ENCODE measurements around the gene SPPL3. TPM values are rescaled to one million over a fixed set of nuclear protein-coding genes. Genes with fewer than 3 reads are reported as not detected.

Gene SPPL3
- total and polyA plus RNA-seq, 2 donors from 2014 or later, result 23.8 to 51.9 TPM

GRCh38 chr12:120874547-120875245 lies 29.5 kb downstream of the SPPL3 start:
- FAIRE-seq (no peak), DNase-seq (no peak)
- H3K36me3 ChIP-seq (ENCODE audit: control insufficient read depth in 2 of 3, insufficient read depth in 3 of 3, low read length in 3 of 3), result no peaks in the 10 kb centered on the region
- H3K4me3 ChIP-seq (ENCODE audit: low read length in 3 of 3), result no peak overlapping the region
- intact Hi-C loops (cut with DNase I), result no loop called here
- H3K27ac ChIP-seq (ENCODE audit: low read depth in 2 of 2, low read length in 2 of 2), result no peak overlapping the region
- H3K27me3 ChIP-seq (ENCODE audit: control insufficient read depth, insufficient read depth, low read length), result no peaks in the 10 kb centered on the region
- peaks cover 0 to 24% (median 4%) of the 10 kb centered on the region in 3 donors for H3K4me1 ChIP-seq (ENCODE audit: control insufficient read depth in 2 of 3, insufficient read depth in 2 of 3, low read depth in 1 of 3, low read length in 3 of 3)
- H3K9me3 ChIP-seq (ENCODE audit: control insufficient read depth in 2 of 3, insufficient read depth in 1 of 3, low read length in 3 of 3), result no peaks in the 10 kb centered on the region
- H3K9ac ChIP-seq (ENCODE audit: low read length in 3 of 3), result no peak overlapping the region
- TF ChIP-seq CTCF (IDR thresholded peaks at IDR 0.05; ENCODE audit: borderline replicate concordance, extremely low read depth, insufficient read depth), result no peak

DNA sequence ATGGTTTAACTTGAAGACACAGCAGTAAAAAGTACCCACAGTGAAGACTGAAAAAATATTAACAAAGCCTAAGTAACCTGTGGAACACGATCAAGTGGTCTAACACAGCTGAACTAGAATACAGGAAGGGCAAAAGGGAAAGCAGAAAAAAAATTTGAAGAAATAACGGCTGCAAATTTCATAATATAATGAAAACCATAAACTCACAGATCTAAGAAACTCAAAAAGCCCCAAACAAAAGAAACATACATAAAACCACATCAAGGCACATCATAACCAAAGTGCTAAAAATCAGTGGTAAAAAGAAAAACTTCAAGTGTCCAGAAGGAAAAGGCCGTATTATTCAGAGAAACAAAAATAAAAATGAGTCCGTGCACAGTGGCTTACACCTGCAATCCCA lies 30.9 kb downstream of the SPPL3 start:
- DNase-seq (no peak), FAIRE-seq (no peak)
- H3K9ac ChIP-seq (ENCODE audit: low read length in 3 of 3), result no peak overlapping the region
- H3K4me1 ChIP-seq (ENCODE audit: control insufficient read depth in 2 of 3, insufficient read depth in 2 of 3, low read depth in 1 of 3, low read length in 3 of 3), result peaks cover 0 to 16% (median 4%) of the 10 kb centered on the region in 3 donors
- H3K27me3 ChIP-seq (ENCODE audit: control insufficient read depth, insufficient read depth, low read length), result no peaks in the 10 kb centered on the region
- no peak for TF ChIP-seq CTCF (IDR thresholded peaks at IDR 0.05; ENCODE audit: borderline replicate concordance, extremely low read depth, insufficient read depth)
- intact Hi-C loops (cut with DNase I), result no loop called here
- H3K9me3 ChIP-seq (ENCODE audit: control insufficient read depth in 2 of 3, insufficient read depth in 1 of 3, low read length in 3 of 3), result no peaks in the 10 kb centered on the region
- H3K4me3 ChIP-seq (ENCODE audit: low read length in 3 of 3), result no peak overlapping the region
- no peaks in the 10 kb centered on the region for H3K36me3 ChIP-seq (ENCODE audit: control insufficient read depth in 2 of 3, insufficient read depth in 3 of 3, low read length in 3 of 3)
- H3K27ac ChIP-seq (ENCODE audit: low read depth in 2 of 2, low read length in 2 of 2), result no peak overlapping the region

GRCh38 chr12:120872487-120872886 lies 31.7 kb downstream of the SPPL3 start:
- no peak overlapping the region for H3K4me3 ChIP-seq (ENCODE audit: low read length in 3 of 3)
- H3K4me1 ChIP-seq (ENCODE audit: control insufficient read depth in 2 of 3, insufficient read depth in 2 of 3, low read depth in 1 of 3, low read length in 3 of 3), result peaks cover 0 to 15% (median 4%) of the 10 kb centered on the region in 3 donors
- no peaks in the 10 kb centered on the region for H3K27me3 ChIP-seq (ENCODE audit: control insufficient read depth, insufficient read depth, low read length)
- no peak overlapping the region for H3K27ac ChIP-seq (ENCODE audit: low read depth in 2 of 2, low read length in 2 of 2)
- no peaks in the 10 kb centered on the region for H3K9me3 ChIP-seq (ENCODE audit: control insufficient read depth in 2 of 3, insufficient read depth in 1 of 3, low read length in 3 of 3)
- FAIRE-seq, result no peak
- DNase-seq, result no peak
- intact Hi-C loops (cut with DNase I), result no loop called here
- TF ChIP-seq CTCF (IDR thresholded peaks at IDR 0.05; ENCODE audit: borderline replicate concordance, extremely low read depth, insufficient read depth), result no peak
- no peaks in the 10 kb centered on the region for H3K36me3 ChIP-seq (ENCODE audit: control insufficient read depth in 2 of 3, insufficient read depth in 3 of 3, low read length in 3 of 3)
- no peak overlapping the region for H3K9ac ChIP-seq (ENCODE audit: low read length in 3 of 3)

Measured in kidney (tissue), 14 donors.